Epithelial cell of esophagus (primary cell): ENCODE results near the gene ISG20.

Experiments used
- DNase-seq: peaks from one replicate; pipeline ENCODE4 v3.0.0; 2010; ENCODE audit warnings: low read depth
- H3K4me3 ChIP-seq: 2 replicates; pipeline ENCODE4 v1.5.1; 2011; ENCODE audit warnings: mild to moderate bottlenecking, low read length, control low read depth
- CTCF ChIP-seq: IDR thresholded peaks from 2 replicates; pipeline ENCODE4 v1.5.1; 2011; ENCODE audit warnings: low read depth, mild to moderate bottlenecking, low read length, control low read depth, inconsistent platforms; ENCODE audit not compliant: insufficient read depth; ENCODE audit errors: missing control alignments

The ISG20 gene

DNA sequence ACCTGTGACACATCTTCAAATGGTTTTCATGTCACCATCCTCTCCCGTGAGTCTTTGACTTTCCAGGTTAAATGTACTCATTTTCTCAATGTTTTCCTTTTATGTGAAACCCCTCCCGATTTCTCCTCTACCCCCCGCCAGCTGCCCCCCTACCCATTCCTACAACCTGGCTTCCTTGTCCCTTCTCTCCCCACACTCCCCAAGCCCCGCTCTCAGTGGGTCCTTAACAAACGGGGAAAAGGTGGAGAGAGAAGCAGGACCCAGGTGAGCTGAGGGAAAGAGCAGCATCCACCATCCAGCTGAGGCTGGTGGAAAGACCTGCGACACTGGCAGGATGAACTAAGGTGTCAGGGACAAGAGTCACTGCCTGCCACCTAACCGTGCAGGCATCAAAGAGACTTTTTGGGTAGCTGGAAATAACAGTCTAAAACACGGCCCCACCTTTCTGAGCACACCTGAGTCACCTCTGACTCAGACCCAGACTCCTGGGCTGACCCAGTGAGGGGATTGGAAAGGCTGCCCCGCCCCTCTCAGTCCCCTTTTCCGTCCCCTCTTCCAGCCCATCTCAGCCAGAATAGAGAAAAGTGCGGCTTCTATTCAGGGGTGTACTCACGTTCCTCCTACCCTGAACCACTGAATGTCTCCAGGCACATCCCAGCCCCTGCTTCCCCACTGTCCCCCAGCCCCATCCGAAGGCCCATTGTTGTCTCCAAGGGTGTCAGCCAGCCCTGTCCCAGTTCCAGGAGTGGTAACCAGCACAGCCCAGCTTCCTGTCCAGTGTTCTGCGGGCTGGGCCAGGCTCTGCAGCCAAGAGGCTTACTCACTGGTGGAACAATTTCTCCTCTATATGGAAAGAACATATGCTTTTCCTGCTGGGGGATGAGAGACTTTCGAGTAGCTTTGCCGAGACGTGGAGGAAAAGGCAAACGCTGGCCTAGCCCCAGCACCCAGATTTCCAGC is 20.4 kb downstream of the ISG20 start:
- DNase-seq: peak; percentile 77
- no peak for TF ChIP-seq CTCF
- no peak overlapping the region for H3K4me3 ChIP-seq

DNA sequence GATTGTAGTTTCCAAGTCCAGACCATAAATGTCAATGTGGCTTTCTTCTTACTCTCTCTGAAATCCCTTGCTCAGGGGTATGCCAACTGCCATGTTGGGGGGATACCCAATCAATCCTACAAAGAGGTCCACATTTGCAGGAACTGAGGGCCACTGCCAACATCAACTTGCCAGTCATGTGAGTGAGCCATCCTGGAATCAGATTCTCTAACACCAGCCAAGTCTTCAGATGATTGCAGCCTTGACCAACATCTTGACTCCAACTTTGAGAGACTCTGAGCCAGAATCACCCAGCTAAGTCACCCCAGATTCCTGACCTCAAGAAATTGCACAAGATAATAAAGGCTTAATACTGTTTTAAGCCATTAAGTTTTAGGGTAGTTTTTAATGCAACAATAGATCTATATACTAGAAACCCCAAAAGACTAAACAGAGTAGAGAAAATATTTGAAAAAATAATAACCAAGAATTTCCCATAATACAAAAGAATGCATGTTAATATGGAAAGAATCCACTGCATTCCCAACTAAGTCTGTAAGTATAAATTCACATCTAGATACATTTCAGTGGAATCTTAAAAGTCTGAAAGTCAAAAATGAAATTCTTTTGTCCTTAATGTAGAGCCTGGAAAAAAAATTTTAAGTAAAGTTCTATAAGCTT is 22.4 kb downstream of the ISG20 start:
- no peak for TF ChIP-seq CTCF
- DNase-seq: no peak
- H3K4me3 ChIP-seq: no peak overlapping the region

DNA sequence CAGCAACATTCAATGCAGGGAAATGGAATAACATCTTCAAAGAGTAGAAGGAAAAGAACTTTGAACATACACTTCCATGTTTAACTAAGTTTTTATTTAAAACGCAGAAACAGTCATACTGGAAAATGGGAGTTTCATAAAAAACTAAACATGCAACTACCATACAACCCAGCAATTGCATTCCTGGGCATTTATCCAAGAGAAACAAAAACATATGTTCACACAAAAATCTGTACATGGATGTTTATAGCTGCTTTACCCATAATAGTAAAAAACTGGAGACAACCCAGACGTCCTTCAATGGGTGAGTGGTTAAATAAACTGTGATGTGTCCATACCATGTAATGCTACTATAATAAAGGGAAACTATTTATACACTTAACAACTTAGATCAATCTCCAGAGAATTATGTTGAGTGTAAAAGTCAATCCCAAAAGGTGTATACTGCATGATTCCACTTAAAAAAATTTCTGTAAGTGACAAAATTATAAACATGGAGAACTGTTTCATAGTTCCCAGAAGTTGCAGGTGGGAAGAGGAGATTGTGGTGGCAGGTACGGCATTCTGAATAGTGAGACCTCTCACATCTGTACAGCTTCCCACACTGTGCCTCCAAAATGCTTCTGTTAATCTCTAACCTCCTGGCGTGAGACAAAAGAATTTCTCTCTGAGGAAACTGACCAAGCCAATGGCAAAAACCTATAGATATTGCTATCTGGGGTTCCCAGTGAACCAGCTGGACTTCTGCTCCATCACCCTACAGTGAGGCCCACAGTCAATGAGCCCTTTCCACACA is 23.1 kb downstream of the ISG20 start:
- no peak for DNase-seq

DNA sequence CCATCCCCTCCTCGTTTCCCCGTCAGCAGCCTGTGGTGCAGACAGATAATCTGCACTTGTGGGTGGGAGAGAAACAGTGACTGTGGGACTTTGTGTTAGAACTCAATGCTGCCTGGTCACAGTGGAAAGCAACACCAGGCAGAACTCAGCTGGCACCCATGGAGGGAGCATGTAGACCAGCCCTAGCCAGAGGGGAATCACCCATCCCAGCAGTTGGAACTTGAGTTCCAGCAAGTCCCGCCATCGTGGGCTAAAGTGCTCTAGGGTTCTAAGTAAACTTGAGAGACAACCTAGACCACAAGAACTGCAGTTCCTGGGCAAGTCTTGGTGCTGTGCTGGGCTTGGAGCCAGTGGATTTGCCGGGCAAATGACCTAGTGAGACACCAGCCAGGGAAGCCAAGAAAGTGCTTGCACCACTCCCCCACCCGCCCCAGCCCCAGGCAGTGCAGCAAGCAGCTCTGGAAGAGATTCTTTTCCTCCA is 24.4 kb downstream of the ISG20 start:
- H3K4me3 ChIP-seq: no peak overlapping the region
- no peak for TF ChIP-seq CTCF
- DNase-seq: peak; percentile 46

More for the DNA sequence above, 23.1 kb downstream of the ISG20 start:
- no peak overlapping the region for H3K4me3 ChIP-seq
- TF ChIP-seq CTCF: no peak

GRCh38 chr15:88664151-88664778 is 25.4 kb downstream of the ISG20 start:
- peak; percentile 13 for TF ChIP-seq CTCF
- DNase-seq: no peak
- no peak overlapping the region for H3K4me3 ChIP-seq

- TF ChIP-seq CTCF: no peak
- DNase-seq: no peak
- no peak overlapping the region for H3K4me3 ChIP-seq
These were observed 35.8 kb downstream of the ISG20 start for GRCh38 chr15:88674661-88675060.
